OCI-LY1 (cell line): ENCODE data around the gene ZCCHC8.
"Not testable (repeated sequence)": the region's sequence is repeated elsewhere in the genome, so short reads cannot be mapped to it uniquely, and the experiment has no call there.

Source experiments
- H2AFZ ChIP-seq: fragments of 200-600 bp; sonication (generic), shearing (Covaris generic); 2 replicates; pipeline ENCODE4 v1.6.0; 2014; ENCODE audit warnings: antibody characterized with exemption, mild to moderate bottlenecking, low read length
- H3F3A ChIP-seq: fragments of 200-600 bp; sonication (generic), shearing (Covaris generic); 2 replicates; pipeline ENCODE4 v1.6.0; 2014; ENCODE audit warnings: mild to moderate bottlenecking, antibody characterized with exemption, low read length, moderate library complexity; ENCODE audit not compliant: insufficient read depth
- H3K27ac ChIP-seq: fragments of 200-600 bp; sonication (generic); 2 replicates; pipeline ENCODE4 v1.5.1; 2014; ENCODE audit warnings: low read length, mixed run types, mild to moderate bottlenecking, low read depth; ENCODE audit not compliant: poor library complexity, severe bottlenecking
- H3K27me3 ChIP-seq: fragments of 200-600 bp; sonication (generic); 2 replicates; pipeline ENCODE4 v1.6.0; 2014; ENCODE audit warnings: antibody characterized with exemption, mild to moderate bottlenecking, low read length, moderate library complexity; ENCODE audit not compliant: insufficient read depth
- H3K36me3 ChIP-seq: fragments of 200-600 bp; sonication (generic); 2 replicates; pipeline ENCODE4 v1.6.1; 2014; ENCODE audit warnings: mild to moderate bottlenecking, antibody characterized with exemption, low read length, moderate library complexity, mixed read lengths; ENCODE audit not compliant: insufficient read depth
- H3K4me1 ChIP-seq: fragments of 200-600 bp; sonication (generic); 2 replicates; pipeline ENCODE4 v1.5.1; 2014; ENCODE audit warnings: mild to moderate bottlenecking, low read length, moderate library complexity; ENCODE audit not compliant: insufficient read depth, severe bottlenecking
- H3K4me2 ChIP-seq: fragments of 200-600 bp; sonication (generic), shearing (Covaris generic); 2 replicates; pipeline ENCODE4 v1.6.1; 2014; ENCODE audit warnings: low read length
- H3K4me3 ChIP-seq: fragments of 200-600 bp; sonication (generic); 2 replicates; pipeline ENCODE4 v1.5.1; 2014; ENCODE audit warnings: low read length, low read depth, mild to moderate bottlenecking, mixed read lengths; ENCODE audit not compliant: poor library complexity, severe bottlenecking
- H3K79me2 ChIP-seq: fragments of 200-600 bp; shearing (Covaris generic); 2 replicates; pipeline ENCODE4 v1.6.1; 2016; ENCODE audit warnings: mixed run types, low read length, mixed read lengths; ENCODE audit not compliant: insufficient read depth
- H3K9ac ChIP-seq: fragments of 200-600 bp; sonication (generic), shearing (Covaris generic); 2 replicates; pipeline ENCODE4 v1.6.1; 2014; ENCODE audit warnings: mild to moderate bottlenecking, low read length, mixed read lengths
- H3K9me2 ChIP-seq: fragments of 200-600 bp; sonication (generic), shearing (Covaris generic); 2 replicates; pipeline ENCODE4 v1.6.1; 2014; ENCODE audit warnings: low read depth, mild to moderate bottlenecking, low read length, mixed read lengths
- H3K9me3 ChIP-seq: fragments of 200-600 bp; shearing (Covaris generic); 2 replicates; pipeline ENCODE4 v1.6.1; 2014; ENCODE audit warnings: low read length, mixed read lengths
- H4K20me1 ChIP-seq: fragments of 200-600 bp; sonication (generic), shearing (Covaris generic); 2 replicates; pipeline ENCODE4 v1.6.0; 2016; ENCODE audit warnings: mild to moderate bottlenecking, low read length; ENCODE audit not compliant: insufficient read depth
- EZH2 ChIP-seq: fragments of 200-600 bp; sonication (generic), shearing (Covaris generic); IDR thresholded peaks from 2 replicates; pipeline ENCODE4 v1.8.0; 2017; ENCODE audit warnings: borderline replicate concordance, mixed run types, mild to moderate bottlenecking, antibody characterized with exemption, low read length, moderate library complexity, mixed read lengths
- TF ChIP-seq, protein P1 (sequence below): fragments of 200-600 bp; sonication (generic), shearing (Covaris generic); IDR thresholded peaks from 2 replicates; pipeline ENCODE4 v1.5.1; 2017; ENCODE audit warnings: mild to moderate bottlenecking, antibody characterized with exemption, low read length, moderate library complexity, mixed read lengths

The ZCCHC8 gene

DNA sequence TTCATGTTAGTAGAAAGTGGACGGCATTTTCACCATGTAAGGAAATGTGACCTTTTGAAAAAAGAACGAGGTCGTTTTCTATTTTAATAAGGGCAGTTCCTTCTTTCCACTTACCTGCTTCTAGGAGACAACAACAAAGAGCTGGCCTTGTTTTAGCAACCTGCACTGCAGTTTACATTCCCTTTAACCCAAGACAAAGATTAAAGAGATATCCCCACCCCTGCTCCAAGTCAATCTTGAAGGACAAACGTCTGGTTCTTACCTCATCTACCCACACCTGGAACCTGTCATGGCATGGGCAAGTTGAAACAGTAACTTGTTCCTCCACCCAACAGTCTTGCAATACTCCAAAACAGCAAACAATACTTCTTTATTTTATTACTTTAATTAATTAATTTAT is 32.7 kb downstream of the ZCCHC8 start:
- no peak overlapping the region for H3K4me3 ChIP-seq

DNA sequence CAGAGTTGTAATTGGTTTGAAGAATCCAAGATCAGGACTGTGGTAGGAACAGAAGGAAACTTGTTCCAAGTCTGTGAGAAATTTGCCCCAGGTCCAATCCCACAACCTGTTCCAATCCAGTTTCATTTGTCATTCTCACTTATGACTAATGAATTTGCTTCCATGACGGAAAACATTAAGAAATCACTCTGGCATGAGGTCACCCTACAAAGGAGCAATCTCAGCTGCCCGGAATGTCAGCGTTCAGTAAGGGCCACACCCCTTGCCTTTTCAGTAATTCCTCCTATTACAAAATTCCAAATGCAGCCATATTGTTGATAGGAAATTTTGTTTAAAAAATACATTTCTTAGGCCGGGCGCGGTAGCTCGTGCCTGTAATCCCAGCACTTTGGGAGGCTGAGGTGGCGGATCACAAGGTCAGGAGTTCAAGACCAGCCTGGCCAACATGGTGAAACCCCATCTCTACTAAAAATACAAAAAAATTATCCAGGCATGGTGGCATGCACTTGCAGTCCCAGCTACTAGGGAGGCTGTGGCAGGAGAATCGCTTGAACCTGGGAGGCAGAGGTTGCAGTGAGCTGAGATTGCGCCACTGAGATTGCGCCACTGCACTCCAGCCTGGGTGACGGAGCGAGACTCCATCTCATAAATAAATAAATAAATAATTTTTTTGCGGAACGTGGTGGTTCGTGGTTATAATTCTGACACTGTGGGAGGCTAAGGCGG is 36.3 kb downstream of the ZCCHC8 start:
- H2AFZ ChIP-seq, H3K79me2 ChIP-seq, H3K9ac ChIP-seq, H4K20me1 ChIP-seq, H3K27ac ChIP-seq, H3K36me3 ChIP-seq, H3K27me3 ChIP-seq, H3F3A ChIP-seq, H3K9me3 ChIP-seq, H3K4me2 ChIP-seq, H3K4me3 ChIP-seq, H3K4me1 ChIP-seq, H3K9me2 ChIP-seq: not testable (repeated sequence)

More for the DNA sequence above, 32.7 kb downstream of the ZCCHC8 start:
- Histone ChIP-seq H4K20me1 (no peaks in the 10 kb centered on the region), H3K4me2 (no peak overlapping the region), H3K27me3 (no peaks in the 10 kb centered on the region), H3F3A (no peaks in the 10 kb centered on the region), H3K27ac (no peak overlapping the region), H3K9ac (no peak overlapping the region), H3K4me1 (peaks cover 5% of the 10 kb centered on the region), H2AFZ (no peak overlapping the region), H3K9me2 (no peaks in the 10 kb centered on the region), H3K9me3 (no peaks in the 10 kb centered on the region), H3K36me3 (peaks cover 12% of the 10 kb centered on the region), H3K79me2 (no peaks in the 10 kb centered on the region)
- TF ChIP-seq, protein P1, sequence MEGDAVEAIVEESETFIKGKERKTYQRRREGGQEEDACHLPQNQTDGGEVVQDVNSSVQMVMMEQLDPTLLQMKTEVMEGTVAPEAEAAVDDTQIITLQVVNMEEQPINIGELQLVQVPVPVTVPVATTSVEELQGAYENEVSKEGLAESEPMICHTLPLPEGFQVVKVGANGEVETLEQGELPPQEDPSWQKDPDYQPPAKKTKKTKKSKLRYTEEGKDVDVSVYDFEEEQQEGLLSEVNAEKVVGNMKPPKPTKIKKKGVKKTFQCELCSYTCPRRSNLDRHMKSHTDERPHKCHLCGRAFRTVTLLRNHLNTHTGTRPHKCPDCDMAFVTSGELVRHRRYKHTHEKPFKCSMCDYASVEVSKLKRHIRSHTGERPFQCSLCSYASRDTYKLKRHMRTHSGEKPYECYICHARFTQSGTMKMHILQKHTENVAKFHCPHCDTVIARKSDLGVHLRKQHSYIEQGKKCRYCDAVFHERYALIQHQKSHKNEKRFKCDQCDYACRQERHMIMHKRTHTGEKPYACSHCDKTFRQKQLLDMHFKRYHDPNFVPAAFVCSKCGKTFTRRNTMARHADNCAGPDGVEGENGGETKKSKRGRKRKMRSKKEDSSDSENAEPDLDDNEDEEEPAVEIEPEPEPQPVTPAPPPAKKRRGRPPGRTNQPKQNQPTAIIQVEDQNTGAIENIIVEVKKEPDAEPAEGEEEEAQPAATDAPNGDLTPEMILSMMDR = no peak

DNA sequence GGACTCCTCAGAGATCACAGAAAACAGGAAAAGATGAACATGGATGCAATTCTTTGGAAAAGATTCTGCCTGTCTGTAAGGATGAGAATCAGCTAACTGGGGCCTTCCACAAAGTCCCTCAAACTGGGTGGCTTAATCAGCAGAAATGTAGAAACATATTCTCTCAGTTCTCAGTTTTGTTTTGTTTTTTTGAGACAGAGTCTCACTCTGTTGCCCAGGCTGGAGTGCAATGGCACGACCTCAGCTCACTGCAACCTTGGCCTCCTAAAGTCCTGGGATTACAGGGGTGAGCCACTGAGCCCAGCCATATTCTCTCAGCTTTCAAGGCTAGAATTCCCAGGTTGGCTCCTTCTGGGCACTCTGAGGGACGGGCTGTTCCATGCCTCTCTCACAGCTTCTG is 40.1 kb downstream of the ZCCHC8 start:
- no peaks in the 10 kb centered on the region for H3K9me2 ChIP-seq

DNA sequence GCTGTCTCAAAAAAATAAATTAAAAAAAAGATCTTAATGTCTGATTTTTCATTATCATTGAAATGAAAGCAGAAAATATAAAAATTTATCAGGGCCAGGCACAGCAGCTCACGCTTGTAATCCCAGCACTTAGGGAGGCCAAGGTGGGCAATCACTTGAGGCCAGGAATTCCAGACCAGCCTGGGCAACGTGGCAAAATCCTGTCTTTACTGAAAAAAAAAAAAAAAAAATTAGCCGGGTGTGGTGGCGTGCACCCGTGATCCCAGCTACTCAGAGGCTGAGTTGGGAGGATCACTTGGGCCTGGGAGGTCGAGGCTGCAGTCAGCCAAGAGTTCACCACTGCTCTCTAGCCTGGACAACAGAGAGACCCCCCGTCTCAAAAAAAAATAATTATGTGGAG is 40.7 kb downstream of the ZCCHC8 start:
- no peak overlapping the region for H2AFZ ChIP-seq
- no peak overlapping the region for H3K4me2 ChIP-seq
- no peaks in the 10 kb centered on the region for H3K36me3 ChIP-seq
- no peaks in the 10 kb centered on the region for H4K20me1 ChIP-seq
- H3K9ac ChIP-seq = no peak overlapping the region
- H3K27me3 ChIP-seq = no peaks in the 10 kb centered on the region
- no peaks in the 10 kb centered on the region for H3F3A ChIP-seq
- no peak for TF ChIP-seq EZH2
- TF ChIP-seq, protein P1 = no peak
- no peaks in the 10 kb centered on the region for H3K9me2 ChIP-seq
- H3K9me3 ChIP-seq = no peaks in the 10 kb centered on the region
- H3K4me3 ChIP-seq = no peak overlapping the region
- H3K4me1 ChIP-seq = no peaks in the 10 kb centered on the region
- no peak overlapping the region for H3K27ac ChIP-seq
- no peaks in the 10 kb centered on the region for H3K79me2 ChIP-seq

More for the DNA sequence above, 40.1 kb downstream of the ZCCHC8 start:
- Histone ChIP-seq H3K9me3 (no peaks in the 10 kb centered on the region), H3K4me1 (no peaks in the 10 kb centered on the region), H3K36me3 (no peaks in the 10 kb centered on the region), H3K4me2 (no peak overlapping the region), H3F3A (no peaks in the 10 kb centered on the region), H3K27me3 (no peaks in the 10 kb centered on the region), H3K27ac (no peak overlapping the region), H3K79me2 (no peaks in the 10 kb centered on the region), H3K9ac (no peak overlapping the region), H3K4me3 (no peak overlapping the region), H2AFZ (no peak overlapping the region), H4K20me1 (no peaks in the 10 kb centered on the region)
- TF ChIP-seq, protein P1 = no peak
- no peak for TF ChIP-seq EZH2
